Small intestine (tissue), 7 donors: ENCODE data around the gene CPLANE2. TPM values are rescaled to one million over a fixed set of nuclear protein-coding genes. Genes with fewer than 3 reads are reported as not detected.
"Not testable (repeated sequence)": the region's sequence is repeated elsewhere in the genome, so short reads cannot be mapped to it uniquely, and the experiment has no call there.

ENCODE experiments used
- DNase-seq, 2 donors: peaks; one replicate each; pipeline versions ENCODE4 v3.0.0 to v3.0.0-alpha.2; 2013
- FAIRE-seq: peaks from 2 replicates; lab custom pipeline; 2012; peaks lifted over from hg19 to GRCh38; lab: Jason Lieb, UNC
- H3K27ac ChIP-seq, 3 donors: one replicate each; pipeline ENCODE4 v1.5.1; 2013; ENCODE audit warnings: low read length in 2 of 3, mild to moderate bottlenecking in 2 of 3, control low read depth in 1 of 3, inconsistent platforms in 1 of 3, low read depth in 1 of 3, moderate library complexity in 1 of 3
- H3K27me3 ChIP-seq, 3 donors: one replicate each; pipeline ENCODE4 v1.6.1; 2013; ENCODE audit warnings: low read length in 3 of 3, inconsistent platforms in 1 of 3; ENCODE audit not compliant: control insufficient read depth in 3 of 3, insufficient read depth in 3 of 3
- H3K36me3 ChIP-seq, 3 donors: one replicate each; pipeline ENCODE4 v1.6.1; 2013; ENCODE audit warnings: low read length in 3 of 3, inconsistent platforms in 1 of 3, low read depth in 1 of 3, mild to moderate bottlenecking in 1 of 3, moderate library complexity in 1 of 3; ENCODE audit not compliant: control insufficient read depth in 3 of 3, insufficient read depth in 2 of 3
- H3K4me1 ChIP-seq, 3 donors: one replicate each; pipeline ENCODE4 v1.6.1; 2013; ENCODE audit warnings: low read length in 2 of 3, inconsistent platforms in 1 of 3, low read depth in 1 of 3, mild to moderate bottlenecking in 1 of 3, moderate library complexity in 1 of 3; ENCODE audit not compliant: control insufficient read depth in 3 of 3, insufficient read depth in 2 of 3
- H3K4me3 ChIP-seq, 3 donors: one replicate each; pipeline ENCODE4 v1.5.1; 2013; ENCODE audit warnings: low read length in 3 of 3, control low read depth in 1 of 3, inconsistent platforms in 1 of 3, low read depth in 1 of 3, mild to moderate bottlenecking in 1 of 3, moderate library complexity in 1 of 3
- H3K9me3 ChIP-seq, 2 donors: one replicate each; pipeline ENCODE4 v1.6.1; 2013; ENCODE audit warnings: low read depth in 1 of 2, low read length in 1 of 2; ENCODE audit not compliant: control insufficient read depth in 2 of 2, insufficient read depth in 1 of 2
- WGBS, 3 donors: extraction: QIAGEN DNeasy Blood & Tissue Kit; methylation state at CpG; one replicate each; pipeline ENCODE4 v1.1.7; 2013; 5-methylcytosine and 5-hydroxymethylcytosine counted together
- polyA plus RNA-seq, 4 donors: library from polyadenylated mRNA; stranded (reverse) in 3 of 4; unstranded in 1 of 4; fragments of 200-250 nt in 3 of 4; fragments of 120-200 nt in 1 of 4; gene quantifications; one replicate each; pipeline versions ENCODE4 v1.2.1 to v1.2.3, GENCODE V29; 2013
- donor health status: healthy with polysubstance abuse.
- donor health status: control.
- donor health status: control.
- donor health status: Bipolar disorder and iron deficiency.
- donor health status: healthy.

Gene CPLANE2
- polyA plus RNA-seq, 4 donors, result 1.6 to 7.4 (median 4.4) TPM

GRCh38 chr1:16218674-16219071, 18.3 kb downstream of the CPLANE2 start:
- no peaks in the 10 kb centered on the region for H3K27me3 ChIP-seq
- peak overlapping the region in 2 of 3 donors; percentile 22 to 89 for H3K27ac ChIP-seq
- WGBS, 3 donors, result 85 to 91% (median 85%) methylated on average over 6 of the region's 6 CpGs
- H3K36me3 ChIP-seq, result no peaks in the 10 kb centered on the region
- H3K9me3 ChIP-seq, result no peaks in the 10 kb centered on the region
- H3K4me1 ChIP-seq, result peaks cover 0 to 26% (median 4%) of the 10 kb centered on the region in 3 donors
- no peak overlapping the region for H3K4me3 ChIP-seq
- DNase-seq (no peak), FAIRE-seq (no peak)

GRCh38 chr1:16218014-16218673, 18.8 kb downstream of the CPLANE2 start:
- no peak for FAIRE-seq
- H3K9me3 ChIP-seq, result no peaks in the 10 kb centered on the region
- H3K4me3 ChIP-seq, result peak overlapping the region in 2 of 3 donors; percentile 21 to 50
- DNase-seq, result peak in 1 of 2 donors; percentile 74
- peak overlapping the region; percentile 54 to 89 (median 82) for H3K27ac ChIP-seq
- 28 to 61% (median 56%) methylated on average over 12 of the region's 12 CpGs for WGBS, 3 donors
- no peaks in the 10 kb centered on the region for H3K36me3 ChIP-seq
- peaks cover 0 to 26% (median 4%) of the 10 kb centered on the region in 3 donors for H3K4me1 ChIP-seq
- H3K27me3 ChIP-seq, result no peaks in the 10 kb centered on the region

GRCh38 chr1:16217061-16217785, 19.8 kb downstream of the CPLANE2 start:
- peak overlapping the region; percentile 86 to 96 (median 89) for H3K27ac ChIP-seq
- H3K4me1 ChIP-seq, result peaks cover 0 to 35% (median 4%) of the 10 kb centered on the region in 3 donors
- FAIRE-seq (no peak), DNase-seq (peak; percentile 99)
- H3K27me3 ChIP-seq, result no peaks in the 10 kb centered on the region
- H3K4me3 ChIP-seq, result peak overlapping the region in 2 of 3 donors; percentile 49 to 50
- no peaks in the 10 kb centered on the region for H3K36me3 ChIP-seq
- WGBS, 3 donors, result 1 to 4% (median 3%) methylated on average over 39 to 46 of the region's 46 CpGs
- H3K9me3 ChIP-seq, result no peaks in the 10 kb centered on the region

- Histone ChIP-seq H3K27me3 (no peaks in the 10 kb centered on the region), H3K27ac (peak overlapping the region; percentile 86 to 96 (median 89)), H3K9me3 (no peaks in the 10 kb centered on the region), H3K36me3 (no peaks in the 10 kb centered on the region), H3K4me3 (peak overlapping the region in 2 of 3 donors; percentile 49 to 50), H3K4me1 (peaks cover 0 to 42% (median 4%) of the 10 kb centered on the region in 3 donors)
- peak; percentile 80 to 94 for DNase-seq
- no peak for FAIRE-seq
- 18 to 30% (median 30%) methylated on average over 33 of the region's 33 CpGs for WGBS, 3 donors
Measured at GRCh38 chr1:16215882-16216753, 20.9 kb downstream of the CPLANE2 start.

- H3K36me3 ChIP-seq, FAIRE-seq, H3K27me3 ChIP-seq, H3K27ac ChIP-seq, H3K4me3 ChIP-seq, H3K9me3 ChIP-seq, DNase-seq: not testable (repeated sequence)
- H3K4me1 ChIP-seq, result peaks cover 0 to 46% (median 4%) of the 10 kb centered on the region in 3 donors
- WGBS, 3 donors, result 89 to 94% (median 90%) methylated on average over 13 to 14 of the region's 14 CpGs
Measured at GRCh38 chr1:16215240-16215639, 21.7 kb downstream of the CPLANE2 start.

GRCh38 chr1:16213544-16213943, 23.4 kb downstream of the CPLANE2 start:
- not testable (repeated sequence) for H3K9me3 ChIP-seq, FAIRE-seq, H3K27me3 ChIP-seq, DNase-seq, H3K36me3 ChIP-seq, H3K4me3 ChIP-seq, H3K27ac ChIP-seq
- H3K4me1 ChIP-seq, result peaks cover 0 to 42% (median 3%) of the 10 kb centered on the region in 3 donors
- 86 to 92% (median 91%) methylated on average over 3 of the region's 3 CpGs for WGBS, 3 donors

GRCh38 chr1:16213013-16213412, 24.0 kb downstream of the CPLANE2 start:
- Histone ChIP-seq H3K36me3 (peaks cover 0 to 7% (median 0%) of the 10 kb centered on the region in 3 donors), H3K9me3 (no peaks in the 10 kb centered on the region), H3K27me3 (no peaks in the 10 kb centered on the region), H3K4me3 (no peak overlapping the region), H3K4me1 (peaks cover 0 to 37% (median 3%) of the 10 kb centered on the region in 3 donors), H3K27ac (peak overlapping the region in 1 of 3 donors; percentile 32)
- FAIRE-seq, result no peak
- no peak for DNase-seq
- WGBS, 3 donors, result 36 to 66% (median 51%) methylated on average over 3 of the region's 3 CpGs
